Measurements from ENCODE around the gene HADHB.
"Not testable (repeated sequence)": the region's sequence is repeated elsewhere in the genome, so short reads cannot be mapped to it uniquely, and the experiment has no call there.

HADHB gene

DNA sequence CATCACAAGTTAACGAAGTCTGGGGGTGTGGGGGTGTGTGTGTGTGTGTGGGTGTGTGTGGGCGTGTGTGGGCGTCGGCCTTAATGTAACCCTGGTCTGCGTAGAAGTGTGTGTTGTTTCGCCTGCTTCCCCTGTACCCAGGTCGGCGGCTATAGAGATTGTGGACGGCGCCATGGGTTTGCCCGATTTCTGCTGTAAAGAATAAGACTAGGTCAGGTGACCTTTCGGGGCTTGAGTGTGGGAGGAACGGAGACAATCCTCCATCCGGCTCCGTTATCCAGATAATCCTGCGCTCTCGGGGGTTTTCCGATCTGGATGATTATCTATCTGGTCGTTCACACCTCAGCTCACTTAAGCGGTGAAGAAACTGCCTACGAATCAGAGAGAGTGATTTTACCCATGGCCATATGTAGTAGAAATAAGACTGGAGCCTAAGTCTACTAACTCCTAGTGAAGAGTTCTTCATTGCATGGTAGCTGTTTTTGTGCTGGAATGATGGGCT lies 543 bp downstream of the HADHB start:
- peak in 1 of 3 experiments; percentile 51 for DNase-seq

DNA sequence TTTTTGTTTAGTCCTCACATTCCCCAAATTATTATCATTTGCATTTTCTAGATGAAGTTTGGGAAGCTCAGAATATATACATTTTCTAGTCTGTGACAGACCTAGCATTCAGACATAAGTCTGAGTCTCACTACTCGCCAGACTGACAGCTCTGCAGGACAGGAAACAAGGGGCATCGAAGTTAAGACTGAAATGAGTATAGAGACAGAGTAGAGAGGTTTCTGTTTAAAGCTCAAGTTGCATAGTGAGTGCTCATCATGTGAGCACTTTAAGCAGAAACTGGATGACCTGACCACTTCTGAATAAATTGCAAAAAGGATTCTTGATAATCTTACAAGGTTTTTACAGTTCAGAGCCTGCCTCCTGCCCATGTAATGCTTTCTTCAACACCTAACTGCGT lies 1.1 kb downstream of the HADHB start:
- no peak for DNase-seq

DNA sequence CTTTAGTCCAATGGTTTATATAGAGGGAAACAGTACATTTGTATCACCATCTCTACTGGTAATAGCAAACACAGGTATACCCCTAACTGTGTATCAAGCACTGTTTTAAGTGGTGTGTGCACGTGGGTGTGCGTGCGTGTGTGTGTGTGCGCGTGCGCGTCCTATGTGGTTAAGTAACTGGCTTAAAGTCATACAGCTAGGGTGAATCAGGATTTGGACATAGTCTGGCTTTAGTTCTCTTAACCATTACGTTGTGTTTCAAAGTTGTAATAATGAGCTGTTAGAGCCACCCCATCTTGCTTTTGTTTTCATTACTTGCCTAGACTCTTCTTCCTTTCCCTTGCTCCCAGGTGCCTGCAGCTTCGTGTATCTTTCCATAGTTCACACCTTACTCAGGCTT lies 2.1 kb downstream of the HADHB start:
- DNase-seq = no peak

DNA sequence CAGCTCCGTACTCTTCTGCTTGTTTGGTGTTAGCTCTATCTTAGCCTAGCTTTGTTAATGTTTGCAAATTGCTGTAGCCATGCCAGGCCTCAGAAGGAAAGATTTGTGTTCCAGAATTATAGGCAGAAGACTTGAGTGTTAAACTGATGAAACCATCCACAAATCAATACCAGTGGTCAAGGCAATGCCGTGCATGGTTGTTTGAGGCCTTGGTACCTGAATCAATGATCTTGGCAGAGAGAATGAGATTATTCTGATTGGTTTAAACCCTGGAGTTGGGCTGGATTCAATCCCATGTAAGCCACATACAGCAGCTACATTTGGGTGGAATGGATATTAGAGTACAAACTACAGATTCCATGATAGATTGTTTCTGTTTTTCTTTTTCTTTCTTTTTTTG lies 4.9 kb downstream of the HADHB start:
- DNase-seq = no peak

DNA sequence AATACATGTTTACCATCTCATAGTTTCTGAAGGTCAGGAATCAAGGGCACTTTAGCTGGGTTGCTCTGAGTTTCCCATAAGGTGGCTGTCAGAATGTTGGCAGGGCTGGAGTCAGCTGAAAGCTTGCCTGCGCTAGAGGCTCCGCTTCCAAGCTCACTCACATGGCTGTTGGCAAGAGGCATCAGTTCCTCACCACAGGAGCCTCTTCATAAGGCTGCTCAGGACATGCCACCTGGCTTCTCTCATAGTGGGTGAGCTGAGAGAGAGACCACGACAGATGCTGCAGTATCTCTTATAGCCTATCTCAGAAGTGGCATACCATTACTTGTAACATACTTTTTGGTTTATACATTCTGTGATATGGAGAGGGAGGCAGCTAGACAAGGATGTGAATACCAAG lies 7.2 kb downstream of the HADHB start:
- DNase-seq = peak in 2 of 3 experiments; percentile 41 to 54

DNA sequence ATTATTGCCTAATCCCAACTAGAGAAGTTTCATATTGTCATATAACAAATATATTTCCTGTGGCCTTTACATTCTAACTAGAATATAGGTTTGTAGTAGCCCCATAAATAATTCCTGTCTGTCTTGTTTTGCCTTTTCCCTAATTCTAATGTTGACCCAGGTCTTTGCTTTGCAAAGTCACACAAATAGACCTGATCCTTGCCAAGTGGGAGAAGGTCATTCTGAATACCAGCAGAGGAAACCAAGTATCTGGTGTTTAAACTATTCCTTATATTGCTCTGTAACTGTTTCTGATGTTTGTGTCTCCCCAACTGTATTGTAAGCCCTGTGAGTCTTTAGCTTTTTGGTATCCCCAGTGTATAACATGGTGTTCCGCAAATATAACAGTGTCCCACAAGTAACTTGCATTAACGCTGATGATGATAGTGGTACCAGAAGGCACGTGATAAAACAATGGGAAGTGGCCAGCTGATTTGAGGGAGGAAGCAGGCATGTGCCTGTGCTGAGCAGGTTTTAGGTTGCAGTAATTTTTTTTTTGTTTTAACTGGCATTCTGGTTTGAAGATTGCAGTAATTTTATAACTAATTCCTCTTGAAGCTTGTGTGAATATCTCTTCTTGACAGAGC lies 11.1 kb downstream of the HADHB start:
- DNase-seq = no peak

DNA sequence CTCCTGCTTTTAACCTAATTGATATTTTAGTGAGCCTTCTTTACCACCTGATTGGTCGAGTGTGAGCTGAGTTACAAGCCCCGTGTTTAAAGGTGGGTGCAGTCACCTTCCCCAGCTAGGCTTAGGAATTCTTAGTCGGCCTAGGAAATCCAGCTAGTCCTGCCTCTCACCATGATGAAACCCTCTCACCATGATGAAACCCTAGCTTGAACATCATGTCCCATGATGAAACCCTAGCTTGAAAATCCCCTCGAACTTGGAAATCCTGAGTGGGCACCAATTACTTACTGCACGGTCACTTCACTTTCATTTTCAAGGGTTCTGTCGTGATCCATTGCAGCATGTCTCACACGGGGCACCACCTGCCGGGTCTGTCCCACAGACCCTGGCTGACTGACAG lies 14.1 kb downstream of the HADHB start:
- not testable (repeated sequence) for DNase-seq

DNA sequence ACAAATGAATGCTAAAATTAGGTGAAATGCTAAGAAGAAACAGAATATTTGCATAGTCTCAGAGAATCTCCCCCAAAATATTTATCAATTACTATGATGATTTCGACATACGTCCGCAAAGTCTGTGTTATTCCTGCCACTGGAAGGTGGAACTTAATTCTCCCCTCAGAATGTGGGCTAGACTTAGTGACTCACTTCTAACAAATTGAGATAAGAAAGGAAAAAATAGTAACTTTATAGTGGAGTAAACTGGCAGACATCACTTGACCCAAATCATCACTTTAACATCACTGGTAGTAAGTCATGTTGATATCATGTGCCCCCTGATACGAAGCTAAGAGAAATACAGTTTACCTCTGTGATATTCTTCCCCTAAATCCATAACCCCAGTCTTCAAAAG lies 23.5 kb downstream of the HADHB start:
- DNase-seq = no peak

DNA sequence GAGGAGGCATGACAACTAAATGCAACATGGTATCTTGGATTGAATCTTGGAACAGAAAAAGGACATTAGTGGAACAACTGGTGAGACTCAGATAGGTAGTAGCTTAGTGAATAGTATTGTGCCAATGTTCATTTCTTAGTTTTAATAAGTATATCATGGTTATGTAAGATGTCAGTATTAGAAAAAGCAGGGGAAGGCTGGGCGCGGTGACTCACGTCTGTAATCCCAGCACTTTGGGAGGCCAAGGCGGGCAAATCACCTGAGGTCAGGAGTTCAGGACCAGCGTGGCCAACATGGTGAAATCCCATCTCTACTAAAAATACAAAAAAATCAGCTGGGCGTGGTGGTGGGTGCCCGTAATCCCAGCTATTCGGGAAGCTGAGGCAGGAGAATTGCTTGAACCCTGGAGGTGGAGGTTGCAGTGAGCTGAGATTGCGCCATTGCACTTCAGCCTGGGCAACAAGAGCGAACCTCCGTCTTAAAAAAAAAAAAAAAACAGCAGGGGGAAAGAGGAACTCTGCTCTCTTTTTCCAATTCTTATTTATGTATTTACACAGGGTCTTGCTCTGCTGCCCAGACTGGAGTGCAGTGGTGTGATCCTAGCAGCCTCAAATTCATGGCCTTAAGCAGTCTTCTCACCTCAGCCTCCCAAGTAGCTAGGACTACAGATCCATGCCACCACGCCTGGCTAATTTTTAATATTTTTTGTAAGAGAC lies 24.1 kb downstream of the HADHB start:
- DNase-seq = not testable (repeated sequence)

DNA sequence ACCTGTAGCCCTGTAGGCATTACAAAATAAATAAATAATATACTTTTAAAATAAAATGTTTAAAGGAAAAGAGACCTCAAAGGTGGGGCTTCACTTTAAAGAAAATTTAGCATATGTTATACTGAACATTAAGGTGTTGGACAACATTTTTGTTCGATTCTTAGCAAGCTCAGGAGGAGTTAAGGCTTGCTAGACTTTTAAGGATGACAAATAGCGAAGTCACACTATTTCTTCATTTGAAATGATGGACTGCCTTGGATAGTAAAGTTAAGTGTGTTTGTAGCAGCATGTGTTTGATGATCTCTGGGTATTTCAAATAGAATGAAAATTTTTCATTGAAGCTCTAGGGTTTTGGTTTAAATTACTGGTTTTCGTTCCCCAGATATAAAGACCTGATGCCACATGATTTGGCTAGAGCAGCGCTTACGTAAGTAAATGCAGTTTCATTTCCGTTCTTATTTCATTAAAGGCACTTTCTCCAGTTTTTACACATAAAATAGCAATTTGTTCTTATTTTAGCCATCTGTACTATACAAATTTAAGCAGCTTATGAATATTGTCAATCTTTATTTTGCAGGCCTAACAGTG lies 24.9 kb downstream of the HADHB start:
- no peak for DNase-seq

DNA sequence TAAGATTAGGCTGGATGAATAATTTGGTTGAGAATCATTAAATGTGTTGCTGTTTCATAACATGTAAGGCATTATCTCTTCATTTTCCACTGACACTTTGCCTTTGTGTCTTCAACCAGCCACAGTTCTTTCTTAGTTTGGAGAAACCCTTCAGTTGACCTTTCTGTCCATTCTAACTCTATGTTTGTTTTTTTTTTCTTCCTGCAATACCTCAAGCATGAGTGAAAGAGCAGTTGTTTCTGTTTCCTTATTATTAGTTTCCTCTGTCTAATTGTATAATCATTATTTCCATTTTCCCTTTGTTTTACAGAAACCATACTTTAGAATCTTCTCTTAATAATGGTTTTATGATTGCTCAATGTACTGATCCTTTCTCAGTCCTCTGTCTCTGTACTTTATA lies 25.6 kb downstream of the HADHB start:
- no peak for DNase-seq

DNA sequence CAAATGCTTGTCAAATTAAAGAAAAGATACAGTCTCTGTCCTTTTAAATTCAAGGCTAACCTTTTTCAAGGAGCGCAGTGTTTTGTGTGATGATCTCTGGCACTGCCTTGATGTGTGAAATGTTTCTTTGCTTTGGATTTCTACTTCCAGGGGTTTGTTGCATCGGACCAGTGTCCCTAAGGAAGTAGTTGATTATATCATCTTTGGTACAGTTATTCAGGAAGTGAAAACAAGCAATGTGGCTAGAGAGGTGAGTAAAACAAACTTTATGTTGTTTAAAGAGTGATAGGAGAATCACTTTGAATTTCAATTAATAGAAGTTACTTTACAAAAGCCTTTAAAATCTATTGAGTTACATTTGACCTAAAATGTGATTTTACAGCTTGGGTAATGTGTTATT lies 28.8 kb downstream of the HADHB start:
- DNase-seq = no peak

DNA sequence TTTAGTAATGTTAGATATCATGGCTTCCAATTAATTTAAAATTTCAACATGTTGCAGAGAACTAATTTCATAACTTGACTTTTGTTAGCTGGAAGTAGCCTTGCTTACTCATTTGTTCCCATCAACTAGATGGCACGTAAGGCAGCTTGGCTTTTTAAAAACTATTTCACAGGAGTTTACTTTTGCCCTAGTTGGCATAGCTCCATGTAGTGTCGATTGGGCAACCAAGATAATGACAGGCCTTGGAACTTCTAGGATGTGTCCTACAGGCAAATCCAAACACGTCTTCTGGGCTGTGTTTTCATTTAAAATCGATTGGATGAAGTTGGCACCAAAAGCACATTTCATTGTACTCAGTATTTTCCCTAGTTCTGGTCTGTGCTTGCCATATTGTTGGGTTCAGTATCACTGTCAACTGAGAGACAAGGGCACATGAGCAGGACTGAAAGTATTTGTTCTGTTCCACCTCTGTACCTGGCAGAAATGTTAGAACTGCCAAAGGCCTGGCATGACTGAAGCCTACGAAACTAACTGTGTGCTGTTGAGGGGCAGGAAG lies 29.4 kb downstream of the HADHB start:
- peak in 2 of 3 experiments; percentile 6 to 54 for DNase-seq

DNA sequence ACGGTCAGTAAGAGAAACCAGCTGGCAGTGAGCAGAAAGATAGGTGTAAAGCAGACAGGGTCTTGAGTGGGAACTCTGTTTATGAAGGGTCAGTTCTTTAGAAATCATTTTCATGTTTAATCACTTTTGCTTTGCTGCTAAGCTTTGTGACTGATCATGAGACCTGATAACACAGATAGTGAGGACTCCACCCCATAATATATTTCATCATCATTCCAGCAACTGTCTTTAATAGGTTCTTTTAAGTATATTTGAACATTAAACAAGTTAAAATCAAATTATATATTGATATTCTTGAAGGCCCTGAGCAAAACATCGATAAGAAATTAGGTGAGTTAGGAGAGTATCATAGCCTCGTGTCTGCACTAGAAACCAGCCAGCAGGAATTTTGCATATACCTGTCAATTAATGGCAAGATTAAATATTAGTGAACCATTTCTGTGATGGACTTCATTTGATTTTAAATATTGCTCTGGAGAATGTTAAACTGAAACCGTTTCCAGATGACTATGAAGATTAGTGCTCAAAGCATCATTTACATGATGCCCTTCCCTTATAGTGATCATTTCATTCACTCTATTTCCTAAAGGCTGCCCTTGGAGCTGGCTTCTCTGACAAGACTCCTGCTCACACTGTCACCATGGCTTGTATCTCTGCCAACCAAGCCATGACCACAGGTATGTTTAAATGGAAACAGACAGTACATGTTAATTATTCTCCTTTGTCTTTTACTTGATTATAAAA lies 31.9 kb downstream of the HADHB start:
- DNase-seq = no peak

DNA sequence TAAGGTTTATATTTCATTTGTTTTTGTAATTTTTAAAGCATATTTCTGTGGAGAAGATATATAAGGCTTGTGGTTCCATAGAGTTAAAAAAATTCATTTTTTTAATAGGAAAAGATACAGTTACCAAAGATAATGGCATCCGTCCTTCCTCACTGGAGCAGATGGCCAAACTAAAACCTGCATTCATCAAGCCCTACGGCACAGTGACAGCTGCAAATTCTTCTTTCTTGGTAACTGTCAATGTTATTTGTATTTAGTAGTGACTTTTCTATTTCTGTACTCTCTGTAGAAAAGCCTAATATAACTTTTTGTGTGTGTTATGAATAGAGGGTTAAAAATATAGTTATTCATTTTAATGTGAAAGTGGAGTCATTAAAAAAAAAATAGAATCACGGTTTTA lies 35.1 kb downstream of the HADHB start:
- no peak for DNase-seq

DNA sequence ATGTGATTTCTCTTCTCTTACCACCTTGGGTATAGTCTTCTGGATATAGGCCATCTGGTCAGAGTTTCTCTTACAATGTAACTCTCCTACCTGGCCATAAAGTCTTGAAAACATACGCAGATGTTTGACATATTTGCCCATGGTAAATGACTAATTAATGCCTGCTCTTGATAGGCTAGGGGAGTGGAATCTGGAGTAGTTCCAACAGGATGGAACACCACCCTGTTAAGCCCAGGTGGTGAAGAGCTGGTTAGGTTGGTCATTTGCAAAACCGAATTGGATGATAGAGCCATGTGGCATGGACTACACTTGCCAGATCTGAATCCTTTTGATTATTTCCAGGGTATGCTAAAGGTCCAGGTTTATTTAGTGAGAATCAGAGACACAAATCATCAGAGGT lies 36.5 kb downstream of the HADHB start:
- DNase-seq = no peak

DNA sequence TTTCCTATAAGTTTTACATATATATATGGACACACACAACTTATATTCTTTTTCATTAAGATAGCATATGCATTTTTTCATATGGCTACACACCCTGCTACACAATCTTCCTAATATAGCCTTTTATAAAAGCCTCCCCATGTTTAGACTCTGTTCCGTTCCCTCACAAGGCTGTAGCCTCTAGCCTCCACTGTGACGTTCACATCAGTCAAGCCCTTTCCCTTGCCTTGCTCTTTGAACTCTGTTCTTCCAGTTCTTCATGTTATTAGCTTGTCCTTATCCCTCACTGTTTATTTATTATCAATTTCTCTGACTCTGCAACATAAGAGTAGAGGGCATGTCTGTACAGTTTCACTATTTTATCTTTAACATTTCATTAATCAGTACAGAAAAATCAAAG lies 38.9 kb downstream of the HADHB start:
- no peak for DNase-seq

DNA sequence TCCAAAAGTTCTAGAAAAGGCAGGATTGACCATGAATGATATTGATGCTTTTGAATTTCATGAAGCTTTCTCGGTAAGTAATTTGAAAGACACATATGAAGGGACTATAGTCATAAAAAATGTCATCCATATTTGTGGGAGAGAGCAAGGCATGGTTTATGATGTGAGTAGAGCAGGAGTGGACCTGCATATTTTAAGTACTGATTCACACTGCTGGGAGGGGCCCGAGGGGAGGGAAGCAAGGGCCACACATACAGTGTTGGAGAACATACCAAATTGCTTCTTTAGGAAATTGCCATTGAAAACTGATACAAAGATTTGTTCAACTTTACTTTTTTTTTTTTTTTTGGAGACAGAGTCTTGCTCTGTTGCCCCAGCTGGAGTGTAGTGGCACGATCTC lies 39.4 kb downstream of the HADHB start:
- DNase-seq = no peak

DNA sequence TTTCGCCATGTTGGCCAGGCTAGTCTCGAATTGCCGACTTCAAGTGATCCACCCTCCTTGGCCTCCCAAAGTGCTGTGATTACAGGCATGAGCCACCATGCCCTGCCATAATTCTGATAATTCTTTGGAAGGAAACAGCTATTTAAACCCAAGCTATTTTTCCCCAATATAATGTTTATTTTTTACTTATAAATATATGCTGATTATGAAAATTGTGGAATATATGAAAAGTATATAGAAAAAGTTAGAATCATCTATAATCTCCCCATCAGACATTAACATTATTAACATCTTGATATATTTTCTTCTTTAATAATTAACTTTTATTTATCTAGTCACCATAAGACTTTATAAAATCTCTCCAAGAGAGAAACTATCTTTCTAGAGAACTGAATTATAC lies 41.2 kb downstream of the HADHB start:
- no peak for DNase-seq

DNA sequence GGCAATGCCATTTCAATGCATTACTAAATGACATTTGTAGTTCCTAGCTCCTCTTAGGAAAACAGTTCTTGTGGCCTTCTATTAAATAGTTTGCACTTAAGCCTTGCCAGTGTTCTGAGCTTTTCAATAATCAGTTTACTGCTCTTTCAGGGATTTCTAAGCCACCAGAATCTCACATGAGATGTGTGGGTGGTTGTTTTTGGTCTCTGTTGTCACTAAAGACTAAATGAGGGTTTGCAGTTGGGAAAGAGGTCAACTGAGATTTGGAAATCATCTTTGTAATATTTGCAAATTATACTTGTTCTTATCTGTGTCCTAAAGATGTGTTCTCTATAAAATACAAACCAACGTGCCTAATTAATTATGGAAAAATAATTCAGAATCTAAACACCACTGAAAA lies 45.3 kb downstream of the HADHB start:
- no peak for DNase-seq

DNA sequence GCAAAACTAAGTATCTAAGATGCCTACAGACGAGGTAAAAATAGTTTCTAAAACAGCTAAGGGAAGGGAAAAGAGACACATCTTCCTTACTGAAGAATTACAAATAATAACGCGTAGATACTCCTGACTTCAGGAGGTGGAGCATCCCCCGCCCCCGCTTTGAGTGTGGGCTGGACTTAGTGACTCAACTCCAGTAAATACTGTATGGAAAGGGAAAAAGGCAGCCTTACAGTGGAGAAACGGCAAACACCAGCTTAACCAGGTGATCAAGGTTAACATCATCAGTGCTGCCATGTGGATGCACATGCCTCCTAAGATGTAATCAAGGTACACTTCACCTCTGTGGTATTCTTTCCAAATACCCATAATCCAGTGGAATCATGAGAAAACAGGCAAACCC lies 47.9 kb downstream of the HADHB start:
- DNase-seq = no peak

DNA sequence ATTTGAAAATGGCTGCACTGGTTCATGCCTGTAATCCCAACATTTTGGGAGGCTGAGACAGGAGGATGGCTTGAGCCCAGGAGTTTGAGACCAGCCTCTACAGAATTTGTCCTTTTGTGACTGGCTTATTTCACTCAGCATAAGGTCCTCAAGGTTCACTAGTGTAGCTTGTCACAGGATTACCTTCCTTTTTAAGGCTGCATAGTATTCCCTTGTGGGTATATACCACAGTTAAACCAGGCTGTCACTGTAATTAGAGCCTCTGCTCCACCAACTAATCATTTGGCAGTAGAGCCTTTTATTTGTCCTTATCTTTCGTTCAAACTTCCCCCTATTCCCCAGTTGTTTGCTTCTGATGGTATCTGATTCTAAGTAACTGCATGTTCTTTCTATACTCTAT lies 50.8 kb downstream of the HADHB start:
- no peak for DNase-seq

DNA sequence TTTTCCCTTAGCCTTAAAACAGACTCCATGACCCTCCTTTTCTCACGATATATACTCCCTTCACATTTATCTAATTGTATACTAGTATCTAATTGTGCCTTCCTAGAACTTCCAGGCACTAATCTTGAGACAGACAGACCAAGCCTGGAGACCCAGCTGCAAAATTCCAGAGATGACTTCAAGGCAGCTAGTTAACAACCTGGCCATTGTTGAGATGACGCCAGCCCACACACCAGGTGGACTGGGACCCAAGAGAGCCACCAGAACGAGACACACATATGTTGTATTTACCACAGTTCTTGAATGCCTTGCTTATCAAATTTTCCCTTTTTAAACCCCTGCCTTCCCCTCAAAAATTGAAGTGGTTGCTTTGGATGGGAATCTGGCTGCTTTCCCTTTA lies 52.3 kb downstream of the HADHB start:
- DNase-seq = no peak

DNA sequence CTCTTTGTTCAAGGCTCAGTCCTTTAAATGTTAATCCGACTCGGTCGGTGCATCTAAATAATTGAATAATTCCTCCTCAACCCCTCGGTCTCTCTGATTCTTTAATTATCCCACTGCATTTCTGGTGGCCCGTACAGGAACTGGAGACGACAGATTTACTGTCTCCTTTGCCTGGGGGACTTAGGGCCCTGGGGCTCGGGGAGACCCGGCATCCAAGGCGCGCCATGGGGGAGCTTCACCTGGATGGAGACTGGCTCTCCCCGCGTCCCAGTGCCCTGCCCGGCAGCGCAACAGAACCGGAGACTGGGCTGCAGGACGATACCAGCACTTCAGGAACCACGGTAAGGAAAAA lies 53.5 kb downstream of the HADHB start:
- no peak for DNase-seq

All from NCI-H1417 (cell line).